SK-N-SH treated with all-trans-retinoic acid at 6 μM for 48 hours (cell line): ENCODE data around the gene LRBA.

Experiments
- ATAC-seq: fragments of 200-7000 bp; cut with Tn5 transposase; 3 replicates; pipeline ENCODE4 v1.9.1; 2020; ENCODE audit warnings: mild to moderate bottlenecking, moderate library complexity
- ARNTL ChIP-seq: fragments of 450-650 bp; formaldehyde crosslinking; IDR thresholded peaks from 2 replicates; pipeline ENCODE4 v1.5.0; 2020; ENCODE audit warnings: low read depth, mild to moderate bottlenecking, moderate library complexity, borderline replicate concordance
- BACH2 ChIP-seq: fragments of 250-450 bp; sonication (Bioruptor Pico); IDR thresholded peaks from 2 replicates; pipeline ENCODE4 v1.9.0; 2021; ENCODE audit warnings: mild to moderate bottlenecking, borderline replicate concordance
- CREB5 ChIP-seq: fragments of 250-450 bp; sonication (Bioruptor Pico); IDR thresholded peaks from 2 replicates; pipeline ENCODE4 v1.5.1; 2020; ENCODE audit warnings: low read depth, mild to moderate bottlenecking, moderate library complexity
- CSDC2 ChIP-seq: fragments of 250-450 bp; sonication (Bioruptor Pico); IDR thresholded peaks from 2 replicates; pipeline ENCODE4 v1.5.0; 2020; ENCODE audit warnings: mild to moderate bottlenecking, moderate library complexity
- ESRRG ChIP-seq: fragments of 250-450 bp; sonication (Bioruptor Pico); IDR thresholded peaks from 2 replicates; pipeline ENCODE4 v1.6.1; 2021; ENCODE audit warnings: mild to moderate bottlenecking
- ISL1 ChIP-seq: fragments of 250-450 bp; sonication (Bioruptor Pico); IDR thresholded peaks from 2 replicates; pipeline ENCODE4 v2.1.2; 2022; ENCODE audit warnings: mild to moderate bottlenecking, moderate library complexity
- OSR1 ChIP-seq: fragments of 250-450 bp; sonication (Bioruptor Pico); IDR thresholded peaks from 2 replicates; pipeline ENCODE4 v1.8.0; 2022; ENCODE audit warnings: moderate library complexity, mild to moderate bottlenecking, inconsistent platforms
- PATZ1 ChIP-seq: fragments of 250-450 bp; sonication (Bioruptor Pico); IDR thresholded peaks from 2 replicates; pipeline ENCODE4 v1.8.0; 2020; ENCODE audit warnings: mild to moderate bottlenecking, moderate library complexity, borderline replicate concordance
- PPARA ChIP-seq: fragments of 250-450 bp; sonication (Bioruptor Pico); IDR thresholded peaks from 2 replicates; pipeline ENCODE4 v1.5.0; 2020; ENCODE audit warnings: mild to moderate bottlenecking, borderline replicate concordance
- RARB ChIP-seq: fragments of 250-450 bp; sonication (Bioruptor Pico); IDR thresholded peaks from 2 replicates; pipeline ENCODE4 v1.8.0; 2021; ENCODE audit warnings: mild to moderate bottlenecking, moderate library complexity
- SNAI2 ChIP-seq: fragments of 250-450 bp; sonication (Bioruptor Pico); IDR thresholded peaks from 2 replicates; pipeline ENCODE4 v1.5.0; 2020; ENCODE audit warnings: mild to moderate bottlenecking, moderate library complexity
- TCF4 ChIP-seq: fragments of 250-450 bp; sonication (Bioruptor Pico); IDR thresholded peaks from 2 replicates; pipeline ENCODE4 v1.8.0; 2021; ENCODE audit warnings: mild to moderate bottlenecking, moderate library complexity, borderline replicate concordance
- TOX ChIP-seq: fragments of 250-450 bp; sonication (Bioruptor Pico); IDR thresholded peaks from 2 replicates; pipeline ENCODE4 v1.8.0; 2021; ENCODE audit warnings: mild to moderate bottlenecking, moderate library complexity, borderline replicate concordance
- ZFP3 ChIP-seq: fragments of 250-450 bp; sonication (Bioruptor Pico); IDR thresholded peaks from 2 replicates; pipeline ENCODE4 v1.5.0; 2020; ENCODE audit warnings: mild to moderate bottlenecking, moderate library complexity
- ZNF565 ChIP-seq: fragments of 450-650 bp; formaldehyde crosslinking; conservative IDR thresholded peaks from 2 replicates; pipeline ENCODE4 v1.5.0; 2020; ENCODE audit warnings: low read depth, mild to moderate bottlenecking, moderate library complexity
- ZNF70 ChIP-seq: fragments of 450-650 bp; formaldehyde crosslinking; IDR thresholded peaks from 2 replicates; pipeline ENCODE4 v1.5.0; 2020; ENCODE audit warnings: mild to moderate bottlenecking, moderate library complexity
- TF ChIP-seq, protein P1 (sequence below): fragments of 250-450 bp; sonication (Bioruptor Pico); IDR thresholded peaks from 2 replicates; pipeline ENCODE4 v1.5.1; 2021; ENCODE audit warnings: mild to moderate bottlenecking, moderate library complexity
- TF ChIP-seq, protein P2 (sequence below): fragments of 250-450 bp; sonication (Bioruptor Pico); IDR thresholded peaks from 2 replicates; pipeline ENCODE4 v1.8.0; 2021; ENCODE audit warnings: low read depth, mild to moderate bottlenecking, moderate library complexity, borderline replicate concordance

LRBA gene

GRCh38 chr4:150938873-150939499 lies 76.1 kb downstream of the LRBA start:
- no peak for TF ChIP-seq TCF4 (CRISPR knock-in tag)
- TF ChIP-seq, protein P1, sequence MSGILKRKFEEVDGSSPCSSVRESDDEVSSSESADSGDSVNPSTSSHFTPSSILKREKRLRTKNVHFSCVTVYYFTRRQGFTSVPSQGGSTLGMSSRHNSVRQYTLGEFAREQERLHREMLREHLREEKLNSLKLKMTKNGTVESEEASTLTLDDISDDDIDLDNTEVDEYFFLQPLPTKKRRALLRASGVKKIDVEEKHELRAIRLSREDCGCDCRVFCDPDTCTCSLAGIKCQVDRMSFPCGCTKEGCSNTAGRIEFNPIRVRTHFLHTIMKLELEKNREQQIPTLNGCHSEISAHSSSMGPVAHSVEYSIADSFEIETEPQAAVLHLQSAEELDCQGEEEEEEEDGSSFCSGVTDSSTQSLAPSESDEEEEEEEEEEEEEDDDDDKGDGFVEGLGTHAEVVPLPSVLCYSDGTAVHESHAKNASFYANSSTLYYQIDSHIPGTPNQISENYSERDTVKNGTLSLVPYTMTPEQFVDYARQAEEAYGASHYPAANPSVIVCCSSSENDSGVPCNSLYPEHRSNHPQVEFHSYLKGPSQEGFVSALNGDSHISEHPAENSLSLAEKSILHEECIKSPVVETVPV (CRISPR knock-in tag): no peak
- TF ChIP-seq ESRRG (CRISPR knock-in tag): no peak
- no peak for TF ChIP-seq CSDC2
- TF ChIP-seq SNAI2: no peak
- no peak for TF ChIP-seq BACH2 (CRISPR knock-in tag)
- TF ChIP-seq CREB5 (CRISPR knock-in tag): no peak
- TF ChIP-seq ZNF565 (CRISPR knock-in tag): no peak
- TF ChIP-seq PPARA (CRISPR knock-in tag): no peak
- TF ChIP-seq ISL1: no peak
- ATAC-seq: no peak

DNA sequence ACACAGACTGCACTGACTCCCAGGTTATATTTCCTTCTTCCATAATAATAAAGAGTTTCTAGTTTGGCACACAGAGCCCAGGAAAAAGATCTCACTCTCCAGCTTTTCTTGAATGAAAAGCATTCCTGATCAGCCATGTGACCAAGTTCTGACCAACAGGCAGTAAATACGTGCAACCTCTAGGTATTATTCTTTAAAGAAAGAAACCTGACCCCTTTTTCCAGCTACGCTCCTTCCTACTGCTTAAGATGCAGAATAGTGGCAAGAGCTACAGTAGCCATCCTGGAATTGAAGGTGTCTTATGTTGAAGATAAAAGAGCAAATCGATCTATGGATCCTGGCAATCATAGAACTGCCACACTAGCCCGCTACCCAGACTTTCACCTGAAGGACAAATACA lies 76.7 kb downstream of the LRBA start:
- ATAC-seq: no peak; the same call in 2 of the 3 replicates
- TF ChIP-seq TOX (CRISPR knock-in tag) (no peak), CREB5 (CRISPR knock-in tag) (no peak), ZNF70 (CRISPR knock-in tag) (no peak)

DNA sequence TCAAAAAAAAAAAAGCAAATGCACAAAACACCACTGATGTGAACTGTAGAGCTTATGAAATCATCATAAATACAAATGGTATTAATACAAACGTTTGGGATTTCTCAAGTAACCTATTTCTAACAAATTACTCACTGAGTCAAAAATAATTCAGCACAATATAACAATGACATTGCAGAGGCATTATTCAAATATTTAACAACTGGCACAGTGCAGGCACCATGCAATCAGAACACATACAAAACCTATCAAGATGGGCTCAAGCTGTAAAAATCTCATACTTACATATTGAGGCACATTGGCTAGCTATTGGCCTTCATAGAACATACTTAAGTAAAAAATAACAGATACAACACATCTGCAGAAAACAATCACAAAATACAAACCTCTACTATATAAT lies 81.1 kb downstream of the LRBA start:
- ATAC-seq: no peak

GRCh38 chr4:150931796-150932195 lies 83.3 kb downstream of the LRBA start:
- no peak for ATAC-seq
- TF ChIP-seq, protein P2, sequence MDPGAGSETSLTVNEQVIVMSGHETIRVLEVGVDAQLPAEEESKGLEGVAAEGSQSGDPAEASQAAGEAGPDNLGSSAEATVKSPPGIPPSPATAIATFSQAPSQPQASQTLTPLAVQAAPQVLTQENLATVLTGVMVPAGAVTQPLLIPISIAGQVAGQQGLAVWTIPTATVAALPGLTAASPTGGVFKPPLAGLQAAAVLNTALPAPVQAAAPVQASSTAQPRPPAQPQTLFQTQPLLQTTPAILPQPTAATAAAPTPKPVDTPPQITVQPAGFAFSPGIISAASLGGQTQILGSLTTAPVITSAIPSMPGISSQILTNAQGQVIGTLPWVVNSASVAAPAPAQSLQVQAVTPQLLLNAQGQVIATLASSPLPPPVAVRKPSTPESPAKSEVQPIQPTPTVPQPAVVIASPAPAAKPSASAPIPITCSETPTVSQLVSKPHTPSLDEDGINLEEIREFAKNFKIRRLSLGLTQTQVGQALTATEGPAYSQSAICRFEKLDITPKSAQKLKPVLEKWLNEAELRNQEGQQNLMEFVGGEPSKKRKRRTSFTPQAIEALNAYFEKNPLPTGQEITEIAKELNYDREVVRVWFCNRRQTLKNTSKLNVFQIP (CRISPR knock-in tag): no peak
- TF ChIP-seq PATZ1 (CRISPR knock-in tag) (no peak), ZNF565 (CRISPR knock-in tag) (no peak), OSR1 (CRISPR knock-in tag) (no peak), ZNF70 (CRISPR knock-in tag) (no peak), RARB (CRISPR knock-in tag) (no peak), ZFP3 (CRISPR knock-in tag) (no peak), CSDC2 (no peak), BACH2 (CRISPR knock-in tag) (no peak), ESRRG (CRISPR knock-in tag) (no peak), CREB5 (CRISPR knock-in tag) (no peak)

More for the DNA sequence above, 81.1 kb downstream of the LRBA start:
- TF ChIP-seq, protein P1 (CRISPR knock-in tag): no peak
- TF ChIP-seq PATZ1 (CRISPR knock-in tag): no peak
- no peak for TF ChIP-seq TOX (CRISPR knock-in tag)
- no peak for TF ChIP-seq ARNTL
- TF ChIP-seq SNAI2: no peak
- no peak for TF ChIP-seq ISL1
- no peak for TF ChIP-seq BACH2 (CRISPR knock-in tag)
- TF ChIP-seq TCF4 (CRISPR knock-in tag): no peak
